ENCODE data around the gene TOB1.

DNA sequence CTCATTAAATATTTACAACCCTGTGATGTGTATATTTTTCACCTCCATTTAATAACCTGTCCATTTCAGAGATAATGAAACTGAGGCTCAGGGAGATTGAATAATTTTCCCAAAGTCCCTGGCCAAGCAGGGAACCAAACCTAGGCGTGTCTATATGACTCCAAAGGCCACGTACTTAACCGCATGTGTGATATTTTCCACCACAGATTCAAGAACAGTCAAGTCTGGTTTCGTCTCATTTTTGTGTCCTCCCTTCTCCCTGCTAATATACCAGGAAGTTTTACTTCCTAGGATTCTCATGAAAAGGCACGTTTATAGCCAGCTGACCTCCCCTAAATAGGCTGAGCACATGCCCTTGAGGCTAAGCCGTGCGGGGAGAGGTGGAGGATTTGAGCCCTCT, 15.5 kb downstream of the TOB1 start:
- TF ChIP-seq POLR2A (IDR thresholded peaks at IDR 0.05) = no peak
- TF ChIP-seq, protein P1, sequence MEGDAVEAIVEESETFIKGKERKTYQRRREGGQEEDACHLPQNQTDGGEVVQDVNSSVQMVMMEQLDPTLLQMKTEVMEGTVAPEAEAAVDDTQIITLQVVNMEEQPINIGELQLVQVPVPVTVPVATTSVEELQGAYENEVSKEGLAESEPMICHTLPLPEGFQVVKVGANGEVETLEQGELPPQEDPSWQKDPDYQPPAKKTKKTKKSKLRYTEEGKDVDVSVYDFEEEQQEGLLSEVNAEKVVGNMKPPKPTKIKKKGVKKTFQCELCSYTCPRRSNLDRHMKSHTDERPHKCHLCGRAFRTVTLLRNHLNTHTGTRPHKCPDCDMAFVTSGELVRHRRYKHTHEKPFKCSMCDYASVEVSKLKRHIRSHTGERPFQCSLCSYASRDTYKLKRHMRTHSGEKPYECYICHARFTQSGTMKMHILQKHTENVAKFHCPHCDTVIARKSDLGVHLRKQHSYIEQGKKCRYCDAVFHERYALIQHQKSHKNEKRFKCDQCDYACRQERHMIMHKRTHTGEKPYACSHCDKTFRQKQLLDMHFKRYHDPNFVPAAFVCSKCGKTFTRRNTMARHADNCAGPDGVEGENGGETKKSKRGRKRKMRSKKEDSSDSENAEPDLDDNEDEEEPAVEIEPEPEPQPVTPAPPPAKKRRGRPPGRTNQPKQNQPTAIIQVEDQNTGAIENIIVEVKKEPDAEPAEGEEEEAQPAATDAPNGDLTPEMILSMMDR (IDR thresholded peaks at IDR 0.05) = no peak
